ENCODE data around the gene CDKN2AIP. TPM values are rescaled to one million over a fixed set of nuclear protein-coding genes. Genes with fewer than 3 reads are reported as not detected.

Gene CDKN2AIP
- total RNA-seq, 1 donor from 2014 or later = 8.5 TPM

DNA sequence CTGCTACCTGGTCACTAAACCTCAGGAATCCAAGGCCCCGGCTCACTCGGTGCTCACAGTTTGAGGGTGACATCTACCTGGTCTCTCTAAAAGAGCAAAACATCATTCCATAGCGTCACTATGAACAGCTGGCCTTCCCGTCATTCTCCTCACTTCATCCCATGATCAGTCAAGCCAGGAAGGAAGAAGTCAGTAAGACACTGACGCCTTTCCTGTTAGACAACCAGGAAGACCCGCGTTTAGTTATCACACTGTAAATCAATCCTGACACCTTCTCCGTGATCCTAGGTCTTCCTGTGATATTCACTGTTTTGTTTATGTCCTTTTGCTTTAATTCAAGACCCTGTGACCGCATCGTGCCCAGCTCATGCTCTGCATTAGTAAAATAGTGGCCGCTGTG, 31.6 kb upstream of the CDKN2AIP start:
- TF ChIP-seq, protein P1, sequence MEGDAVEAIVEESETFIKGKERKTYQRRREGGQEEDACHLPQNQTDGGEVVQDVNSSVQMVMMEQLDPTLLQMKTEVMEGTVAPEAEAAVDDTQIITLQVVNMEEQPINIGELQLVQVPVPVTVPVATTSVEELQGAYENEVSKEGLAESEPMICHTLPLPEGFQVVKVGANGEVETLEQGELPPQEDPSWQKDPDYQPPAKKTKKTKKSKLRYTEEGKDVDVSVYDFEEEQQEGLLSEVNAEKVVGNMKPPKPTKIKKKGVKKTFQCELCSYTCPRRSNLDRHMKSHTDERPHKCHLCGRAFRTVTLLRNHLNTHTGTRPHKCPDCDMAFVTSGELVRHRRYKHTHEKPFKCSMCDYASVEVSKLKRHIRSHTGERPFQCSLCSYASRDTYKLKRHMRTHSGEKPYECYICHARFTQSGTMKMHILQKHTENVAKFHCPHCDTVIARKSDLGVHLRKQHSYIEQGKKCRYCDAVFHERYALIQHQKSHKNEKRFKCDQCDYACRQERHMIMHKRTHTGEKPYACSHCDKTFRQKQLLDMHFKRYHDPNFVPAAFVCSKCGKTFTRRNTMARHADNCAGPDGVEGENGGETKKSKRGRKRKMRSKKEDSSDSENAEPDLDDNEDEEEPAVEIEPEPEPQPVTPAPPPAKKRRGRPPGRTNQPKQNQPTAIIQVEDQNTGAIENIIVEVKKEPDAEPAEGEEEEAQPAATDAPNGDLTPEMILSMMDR (IDR thresholded peaks at IDR 0.05; ENCODE audit: borderline replicate concordance) = no peak
- H3K4me3 ChIP-seq = no peak overlapping the region
- no peak overlapping the region for H3K27ac ChIP-seq (replicated peaks)
- intact Hi-C loops (cut with micrococcal nuclease) = no loop called here
- no peaks in the 10 kb centered on the region for H3K4me1 ChIP-seq
- no peaks in the 10 kb centered on the region for H3K27me3 ChIP-seq (ENCODE audit: low read depth)
- no peaks in the 10 kb centered on the region for H3K36me3 ChIP-seq
- H3K9me3 ChIP-seq (replicated peaks) = no peaks in the 10 kb centered on the region
- DNase-seq = no peak

DNA sequence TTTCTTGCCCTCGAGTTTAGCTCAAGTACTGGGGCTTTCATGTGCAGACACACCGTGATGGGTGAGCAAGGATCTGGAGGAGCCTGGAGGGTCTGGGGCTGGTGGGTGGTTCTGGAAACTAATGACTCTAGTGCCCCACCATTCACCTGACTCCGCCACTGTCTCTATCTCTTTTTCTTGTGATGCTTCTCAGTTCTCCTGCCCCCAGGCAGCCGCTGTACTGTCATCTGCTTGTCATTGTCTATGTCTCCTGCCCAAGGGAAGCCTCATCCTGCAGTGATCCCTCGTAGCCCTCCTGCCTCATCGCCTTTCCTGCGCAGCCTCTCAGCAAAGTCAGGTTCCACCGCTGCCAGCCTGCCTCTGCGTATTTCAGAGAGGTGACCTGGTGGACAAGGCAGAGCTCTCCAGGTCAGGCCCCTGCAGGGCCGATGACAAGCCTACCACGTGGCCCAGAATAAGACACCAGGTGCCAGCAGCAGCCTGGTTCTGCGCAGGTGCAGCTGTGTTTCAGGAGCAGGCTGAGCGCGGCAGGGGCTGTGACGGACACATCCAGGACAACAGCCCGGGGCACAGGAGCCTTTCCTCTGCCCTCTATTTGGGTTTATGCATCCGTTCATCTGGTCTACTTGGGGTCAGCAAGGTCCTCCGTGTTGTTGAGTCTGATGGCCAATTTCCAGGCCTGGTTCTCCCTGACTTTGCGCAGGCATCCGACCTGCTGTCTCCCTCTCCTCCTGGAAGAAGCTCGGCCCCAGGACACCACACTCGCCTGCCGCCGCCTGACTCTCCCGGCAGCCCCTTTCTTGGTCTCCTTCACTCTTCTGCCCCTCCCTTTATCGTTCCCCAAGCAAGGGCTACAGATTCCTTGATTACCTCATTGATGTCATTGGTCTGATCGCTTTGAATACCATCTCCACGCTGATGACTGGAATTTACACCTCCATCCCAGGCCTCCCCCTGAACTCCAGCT, 30.9 kb upstream of the CDKN2AIP start:
- Histone ChIP-seq H3K9me3 (replicated peaks) (no peaks in the 10 kb centered on the region), H3K36me3 (no peaks in the 10 kb centered on the region), H3K4me3 (no peak overlapping the region), H3K27me3 (ENCODE audit: low read depth) (no peaks in the 10 kb centered on the region), H3K4me1 (no peaks in the 10 kb centered on the region), H3K27ac (replicated peaks) (no peak overlapping the region)
- DNase-seq = no peak
- intact Hi-C loops (cut with micrococcal nuclease) = no loop called here
- TF ChIP-seq, protein P1 (IDR thresholded peaks at IDR 0.05; ENCODE audit: borderline replicate concordance) = no peak

DNA sequence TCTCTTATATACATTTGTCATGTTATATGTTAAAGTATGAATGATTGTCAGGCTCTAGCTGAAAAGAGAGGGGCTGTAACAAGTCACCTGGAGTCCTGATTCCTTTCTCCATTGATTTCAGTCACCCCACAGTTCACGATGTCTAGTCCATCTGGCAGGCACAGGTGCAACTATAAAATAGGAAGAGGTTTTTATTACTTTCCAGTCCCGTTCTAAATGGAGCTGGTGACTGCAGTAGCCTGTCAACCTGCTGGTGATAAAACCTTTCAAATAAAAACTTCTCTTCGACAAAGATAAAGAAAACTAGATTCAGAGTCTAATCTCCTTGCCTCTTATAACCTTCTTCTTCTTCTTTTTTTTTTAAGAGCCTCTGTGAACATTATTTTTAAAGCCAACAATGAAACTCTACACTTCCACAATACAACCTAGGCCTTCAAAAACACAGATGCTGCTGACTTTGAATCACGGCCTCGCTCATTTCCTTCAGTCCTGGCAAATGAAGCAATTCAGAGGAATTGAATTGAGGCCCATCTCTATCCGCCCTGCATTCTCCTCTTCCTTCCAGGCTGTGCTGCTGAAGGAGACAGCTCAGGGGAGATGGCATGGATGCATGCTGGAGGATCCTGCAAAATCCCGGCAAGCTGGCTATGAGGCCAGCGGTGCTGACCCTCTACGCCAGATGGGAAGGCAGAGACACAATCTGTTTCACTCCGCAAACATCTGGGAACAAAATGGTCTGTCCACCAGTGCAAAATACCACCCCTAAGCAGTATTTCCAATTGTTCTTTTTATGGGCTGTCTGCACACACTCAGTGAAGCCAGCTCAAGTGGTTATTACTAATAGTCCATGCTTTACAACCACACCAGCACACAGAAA, 27.3 kb upstream of the CDKN2AIP start:
- no peak overlapping the region for H3K4me3 ChIP-seq
- no peaks in the 10 kb centered on the region for H3K9me3 ChIP-seq (replicated peaks)
- H3K27ac ChIP-seq (replicated peaks) = no peak overlapping the region
- no peaks in the 10 kb centered on the region for H3K36me3 ChIP-seq
- no peak for DNase-seq
- intact Hi-C loops (cut with micrococcal nuclease) = no loop called here
- no peaks in the 10 kb centered on the region for H3K4me1 ChIP-seq
- H3K27me3 ChIP-seq (ENCODE audit: low read depth) = no peaks in the 10 kb centered on the region
- TF ChIP-seq, protein P1 (IDR thresholded peaks at IDR 0.05; ENCODE audit: borderline replicate concordance) = no peak

DNA sequence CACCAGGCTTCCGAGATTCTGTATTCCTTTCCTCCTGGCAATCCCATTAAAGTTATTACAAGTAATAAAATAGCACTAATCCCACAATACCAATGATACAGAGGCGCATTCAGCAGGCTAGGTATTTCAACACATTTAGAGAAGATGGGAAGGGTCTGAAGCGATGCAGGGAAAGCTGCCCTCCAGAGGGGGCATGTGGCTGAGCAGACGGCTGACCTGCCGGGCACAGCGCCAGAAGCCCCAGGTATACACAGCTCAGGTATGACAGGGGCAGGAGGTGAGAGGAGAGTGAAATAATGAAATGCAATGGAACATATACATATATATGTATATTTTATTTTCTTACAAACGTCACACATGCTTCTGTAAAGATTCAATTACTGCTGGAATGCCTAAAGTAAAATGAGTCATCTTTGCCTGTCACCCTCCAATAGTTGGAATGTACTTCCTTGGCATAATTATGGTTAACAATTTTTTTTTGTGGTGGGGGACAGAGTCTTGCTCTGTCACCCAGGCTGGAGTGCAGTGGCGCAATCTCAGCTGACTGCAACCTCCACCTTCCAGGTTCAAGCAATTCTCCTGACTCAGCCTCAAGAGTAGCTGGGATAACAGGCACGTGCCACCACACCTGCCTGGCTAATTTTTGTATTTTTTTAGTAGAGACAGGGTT, 21.3 kb upstream of the CDKN2AIP start:
- Histone ChIP-seq H3K9me3 (replicated peaks) (no peaks in the 10 kb centered on the region), H3K4me1 (no peaks in the 10 kb centered on the region), H3K27me3 (ENCODE audit: low read depth) (no peaks in the 10 kb centered on the region), H3K4me3 (no peak overlapping the region), H3K36me3 (no peaks in the 10 kb centered on the region), H3K27ac (replicated peaks) (no peak overlapping the region)
- no peak for DNase-seq
- TF ChIP-seq, protein P1 (IDR thresholded peaks at IDR 0.05; ENCODE audit: borderline replicate concordance) = no peak
- intact Hi-C loops (cut with micrococcal nuclease) = no loop called here

DNA sequence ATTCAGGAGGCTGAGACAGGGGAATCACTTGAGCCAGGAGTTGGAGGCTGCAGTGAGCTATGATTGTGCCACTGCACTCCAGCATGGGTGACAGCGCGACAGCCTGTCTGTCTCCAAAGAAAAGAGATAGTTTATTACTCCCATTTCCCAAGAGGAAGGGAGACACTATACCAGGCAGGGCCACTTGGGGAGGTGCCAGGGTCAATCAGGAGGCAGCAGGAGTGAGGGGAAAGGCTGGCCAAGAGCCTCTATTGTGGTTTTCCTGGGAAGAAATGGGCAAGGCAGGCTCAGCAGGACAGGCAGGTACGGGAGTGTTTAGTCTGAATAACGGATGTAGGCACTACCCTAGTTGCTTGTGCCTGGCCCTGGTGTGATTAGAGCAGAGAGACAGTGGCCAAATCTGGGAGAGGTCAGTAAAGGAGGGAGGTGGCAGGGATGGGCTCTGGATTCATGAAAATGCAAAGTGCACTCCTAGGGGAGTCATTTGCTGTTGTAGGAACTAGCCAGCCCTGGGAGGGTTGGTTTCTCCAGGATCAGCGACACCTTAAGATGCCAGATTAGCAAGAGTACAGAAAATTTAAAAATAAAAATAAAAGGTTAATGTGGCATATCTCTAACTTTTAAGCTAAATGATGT, 20.2 kb upstream of the CDKN2AIP start:
- TF ChIP-seq, protein P1 (IDR thresholded peaks at IDR 0.05; ENCODE audit: borderline replicate concordance) = no peak

More for the DNA sequence above, 20.2 kb upstream of the CDKN2AIP start:
- H3K36me3 ChIP-seq = no peaks in the 10 kb centered on the region
- DNase-seq = no peak
- H3K27me3 ChIP-seq (ENCODE audit: low read depth) = no peaks in the 10 kb centered on the region
- H3K4me1 ChIP-seq = no peaks in the 10 kb centered on the region
- H3K27ac ChIP-seq (replicated peaks) = no peak overlapping the region
- no peaks in the 10 kb centered on the region for H3K9me3 ChIP-seq (replicated peaks)
- intact Hi-C loops (cut with micrococcal nuclease) = no loop called here
- no peak overlapping the region for H3K4me3 ChIP-seq
